Esophagus muscularis mucosa (tissue), 3 donors: ENCODE results near the gene POU2AF3.

Source experiments
- EP300 ChIP-seq: sonication (generic); formaldehyde crosslinking; IDR thresholded peaks from one replicate; pipeline ENCODE4 v1.6.1; 2017; ENCODE audit warnings: antibody characterized with exemption
- TF ChIP-seq, protein P1 (sequence below), 3 experiments: fragments of 200-600 bp in 2 of 3; fragments of 450-650 bp in 1 of 3; sonication (generic) in 2 of 3; IDR thresholded peaks; one replicate each; pipeline ENCODE4 v1.5.1; 2017 to 2019; ENCODE audit warnings: antibody characterized with exemption in 3 of 3, mild to moderate bottlenecking in 2 of 3, moderate library complexity in 1 of 3

DNA sequence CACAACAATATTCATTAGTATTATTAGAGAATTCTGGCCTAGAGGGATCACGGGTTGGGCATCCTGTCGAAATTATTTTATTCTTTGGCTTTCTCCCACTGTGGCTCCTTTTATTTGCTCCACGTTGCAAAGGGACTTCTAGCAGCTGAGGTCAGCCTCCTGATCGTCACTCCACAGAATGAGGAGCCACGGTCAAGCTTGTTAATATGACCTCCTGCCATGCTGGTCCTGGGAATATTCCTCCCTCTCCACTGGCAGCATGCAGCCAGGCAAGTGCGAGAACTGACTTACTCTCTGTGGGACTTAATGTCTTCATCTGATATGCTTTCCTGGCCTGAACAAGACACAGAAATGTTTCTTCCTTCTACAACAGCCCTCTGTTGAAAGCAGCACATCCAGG, 20.9 kb downstream of the POU2AF3 start:
- TF ChIP-seq, protein P1, sequence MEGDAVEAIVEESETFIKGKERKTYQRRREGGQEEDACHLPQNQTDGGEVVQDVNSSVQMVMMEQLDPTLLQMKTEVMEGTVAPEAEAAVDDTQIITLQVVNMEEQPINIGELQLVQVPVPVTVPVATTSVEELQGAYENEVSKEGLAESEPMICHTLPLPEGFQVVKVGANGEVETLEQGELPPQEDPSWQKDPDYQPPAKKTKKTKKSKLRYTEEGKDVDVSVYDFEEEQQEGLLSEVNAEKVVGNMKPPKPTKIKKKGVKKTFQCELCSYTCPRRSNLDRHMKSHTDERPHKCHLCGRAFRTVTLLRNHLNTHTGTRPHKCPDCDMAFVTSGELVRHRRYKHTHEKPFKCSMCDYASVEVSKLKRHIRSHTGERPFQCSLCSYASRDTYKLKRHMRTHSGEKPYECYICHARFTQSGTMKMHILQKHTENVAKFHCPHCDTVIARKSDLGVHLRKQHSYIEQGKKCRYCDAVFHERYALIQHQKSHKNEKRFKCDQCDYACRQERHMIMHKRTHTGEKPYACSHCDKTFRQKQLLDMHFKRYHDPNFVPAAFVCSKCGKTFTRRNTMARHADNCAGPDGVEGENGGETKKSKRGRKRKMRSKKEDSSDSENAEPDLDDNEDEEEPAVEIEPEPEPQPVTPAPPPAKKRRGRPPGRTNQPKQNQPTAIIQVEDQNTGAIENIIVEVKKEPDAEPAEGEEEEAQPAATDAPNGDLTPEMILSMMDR (IDR thresholded peaks at IDR 0.05) = no peak
- TF ChIP-seq EP300 = no peak
